A673 (cell line): ENCODE measurements around the gene BHLHA9.

Source experiments
- EZH2 ChIP-seq: fragments of 200-600 bp; sonication (generic); IDR thresholded peaks from 2 replicates; pipeline ENCODE4 v1.6.1; 2017; ENCODE audit warnings: borderline replicate concordance, low read depth, mild to moderate bottlenecking, mixed read lengths, antibody characterized with exemption, low read length; ENCODE audit not compliant: poor library complexity, severe bottlenecking
- TF ChIP-seq, protein P1 (sequence below): fragments of 300-800, 200-600 bp; sonication (generic); conservative IDR thresholded peaks from 2 replicates; pipeline ENCODE4 v1.5.1; 2017; ENCODE audit warnings: low read depth, mild to moderate bottlenecking, antibody characterized with exemption, low read length, moderate library complexity, mixed read lengths

DNA sequence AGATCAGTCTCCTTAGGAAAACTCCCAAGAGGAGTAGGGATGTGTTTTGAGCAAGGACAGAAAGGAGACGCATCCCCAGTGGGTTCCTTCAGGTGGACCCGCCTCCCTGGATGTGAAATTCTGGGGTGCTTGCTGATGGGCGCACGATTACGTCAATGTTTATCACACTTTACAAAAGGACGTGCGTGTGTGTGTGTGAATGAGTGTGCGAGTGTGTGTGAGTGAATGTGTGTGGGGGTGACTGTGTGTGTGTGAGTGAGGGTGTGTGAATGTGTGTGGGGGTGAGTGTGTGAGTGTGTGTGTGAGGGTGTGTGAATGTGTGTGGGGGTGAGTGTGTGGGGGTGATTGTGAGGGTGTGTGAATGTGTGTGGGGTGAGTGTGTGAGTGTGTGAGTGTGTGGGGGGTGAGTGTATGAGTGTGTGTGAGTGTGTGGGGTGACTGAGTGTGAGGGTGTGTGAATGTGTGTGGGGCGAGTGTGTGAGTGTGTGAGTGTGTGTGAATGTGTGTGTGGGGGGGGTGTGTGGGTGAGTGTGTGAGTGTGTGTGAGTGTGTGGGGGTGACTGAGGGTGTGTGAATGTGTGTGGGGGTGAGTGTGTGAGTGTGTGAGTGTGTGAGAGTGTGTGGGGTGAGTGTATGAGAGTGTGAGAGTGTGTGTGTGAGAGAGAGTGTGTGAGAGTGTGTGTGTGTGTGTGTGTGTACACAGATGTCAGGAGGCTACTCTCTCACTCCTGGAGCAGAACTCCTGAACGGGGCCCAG is 5.1 kb downstream of the BHLHA9 start:
- TF ChIP-seq, protein P1, sequence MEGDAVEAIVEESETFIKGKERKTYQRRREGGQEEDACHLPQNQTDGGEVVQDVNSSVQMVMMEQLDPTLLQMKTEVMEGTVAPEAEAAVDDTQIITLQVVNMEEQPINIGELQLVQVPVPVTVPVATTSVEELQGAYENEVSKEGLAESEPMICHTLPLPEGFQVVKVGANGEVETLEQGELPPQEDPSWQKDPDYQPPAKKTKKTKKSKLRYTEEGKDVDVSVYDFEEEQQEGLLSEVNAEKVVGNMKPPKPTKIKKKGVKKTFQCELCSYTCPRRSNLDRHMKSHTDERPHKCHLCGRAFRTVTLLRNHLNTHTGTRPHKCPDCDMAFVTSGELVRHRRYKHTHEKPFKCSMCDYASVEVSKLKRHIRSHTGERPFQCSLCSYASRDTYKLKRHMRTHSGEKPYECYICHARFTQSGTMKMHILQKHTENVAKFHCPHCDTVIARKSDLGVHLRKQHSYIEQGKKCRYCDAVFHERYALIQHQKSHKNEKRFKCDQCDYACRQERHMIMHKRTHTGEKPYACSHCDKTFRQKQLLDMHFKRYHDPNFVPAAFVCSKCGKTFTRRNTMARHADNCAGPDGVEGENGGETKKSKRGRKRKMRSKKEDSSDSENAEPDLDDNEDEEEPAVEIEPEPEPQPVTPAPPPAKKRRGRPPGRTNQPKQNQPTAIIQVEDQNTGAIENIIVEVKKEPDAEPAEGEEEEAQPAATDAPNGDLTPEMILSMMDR = no peak
- no peak for TF ChIP-seq EZH2
